MM.1S (cell line): ENCODE data around the gene SLC6A19.

Source experiments
- DNase-seq: peaks from one replicate; pipeline ENCODE4 v3.0.0-alpha.2; 2015
- H2AFZ ChIP-seq: fragments of 300-600 bp; sonication (generic); 2 replicates; pipeline ENCODE4 v1.6.0; 2016; ENCODE audit warnings: antibody characterized with exemption, low read length
- H3F3A ChIP-seq: fragments of 300-600 bp; sonication (generic); 2 replicates; pipeline ENCODE4 v1.6.1; 2016; ENCODE audit warnings: mild to moderate bottlenecking, antibody characterized with exemption, low read length, moderate library complexity, mixed read lengths; ENCODE audit not compliant: insufficient read depth
- H3K27ac ChIP-seq: fragments of 300-600 bp; sonication (generic); 2 replicates; pipeline ENCODE4 v1.5.1; 2016; ENCODE audit warnings: mild to moderate bottlenecking, low read length
- H3K27me3 ChIP-seq: fragments of 300-600 bp; sonication (generic); replicated peaks from 2 replicates; pipeline ENCODE4 v1.6.0; 2016; ENCODE audit warnings: low read length; ENCODE audit not compliant: insufficient read depth
- H3K36me3 ChIP-seq: fragments of 300-600 bp; sonication (generic); replicated peaks from 2 replicates; pipeline ENCODE4 v1.6.1; 2016; ENCODE audit warnings: mild to moderate bottlenecking, low read length, mixed read lengths; ENCODE audit not compliant: insufficient read depth
- H3K4me1 ChIP-seq: fragments of 300-600 bp; sonication (generic); 2 replicates; pipeline ENCODE4 v1.6.1; 2016; ENCODE audit warnings: low read length, mixed read lengths
- H3K4me2 ChIP-seq: fragments of 300-600 bp; sonication (generic); 2 replicates; pipeline ENCODE4 v1.6.0; 2016; ENCODE audit warnings: low read depth, low read length
- H3K4me3 ChIP-seq: fragments of 300-600 bp; sonication (generic); 2 replicates; pipeline ENCODE4 v1.5.1; 2016; ENCODE audit warnings: low read length, mixed read lengths
- H3K79me2 ChIP-seq: fragments of 300-600 bp; sonication (generic); 2 replicates; pipeline ENCODE4 v1.6.1; 2016; ENCODE audit warnings: mixed run types, low read length, mixed read lengths
- H3K9ac ChIP-seq: fragments of 300-600 bp; sonication (generic); 2 replicates; pipeline ENCODE4 v1.6.1; 2016; ENCODE audit warnings: low read length, mixed read lengths
- H3K9me2 ChIP-seq: fragments of 300-600 bp; sonication (generic); replicated peaks from 2 replicates; pipeline ENCODE4 v1.6.1; 2016; ENCODE audit warnings: mild to moderate bottlenecking, low read length, mixed read lengths; ENCODE audit not compliant: insufficient read depth
- H3K9me3 ChIP-seq: fragments of 300-600 bp; sonication (generic); replicated peaks from 2 replicates; pipeline ENCODE4 v1.6.1; 2016; ENCODE audit warnings: mild to moderate bottlenecking, low read length, mixed read lengths; ENCODE audit not compliant: insufficient read depth
- H4K20me1 ChIP-seq: fragments of 300-600 bp; sonication (generic); 2 replicates; pipeline ENCODE4 v1.6.1; 2016; ENCODE audit warnings: mild to moderate bottlenecking, low read length, moderate library complexity, mixed read lengths; ENCODE audit not compliant: insufficient read depth
- CTCF ChIP-seq: fragments of 300-600 bp; sonication (generic); IDR thresholded peaks from 2 replicates; pipeline ENCODE4 v1.5.1; 2016; ENCODE audit warnings: antibody characterized with exemption, low read length, mixed read lengths
- EZH2 ChIP-seq: fragments of 300-600 bp; sonication (generic); optimal IDR thresholded peaks from 2 replicates; pipeline ENCODE3; 2017; ENCODE audit warnings: low read depth, mild to moderate bottlenecking, antibody characterized with exemption, low read length, mixed read lengths
- EZH2phosphoT487 ChIP-seq: fragments of 300-600 bp; sonication (generic); IDR thresholded peaks from 2 replicates; pipeline ENCODE4 v1.6.1; 2018; ENCODE audit warnings: antibody characterized with exemption, low read length

Gene SLC6A19

GRCh38 chr5:1187950-1188334 is 13.5 kb upstream of the SLC6A19 start:
- H3K9ac ChIP-seq = no peak overlapping the region
- TF ChIP-seq EZH2 = no peak
- TF ChIP-seq CTCF = no peak
- TF ChIP-seq EZH2phosphoT487 = no peak

GRCh38 chr5:1188464-1188863 is 12.9 kb upstream of the SLC6A19 start:
- Histone ChIP-seq H3K27me3 (peaks cover 17% of the 10 kb centered on the region), H3K79me2 (no peaks in the 10 kb centered on the region), H3K4me3 (no peak overlapping the region), H3K36me3 (no peaks in the 10 kb centered on the region), H3K4me2 (no peak overlapping the region), H3K9ac (no peak overlapping the region), H3K9me3 (no peaks in the 10 kb centered on the region), H3K27ac (no peak overlapping the region), H3K9me2 (no peaks in the 10 kb centered on the region), H3F3A (no peaks in the 10 kb centered on the region), H4K20me1 (no peaks in the 10 kb centered on the region), H3K4me1 (no peaks in the 10 kb centered on the region), H2AFZ (no peak overlapping the region)
- DNase-seq = no peak
- TF ChIP-seq EZH2phosphoT487 (no peak), EZH2 (no peak), CTCF (no peak)

More at GRCh38 chr5:1187950-1188334, 13.5 kb upstream of the SLC6A19 start:
- no peaks in the 10 kb centered on the region for H3K36me3 ChIP-seq
- H3K27me3 ChIP-seq = peaks cover 11% of the 10 kb centered on the region
- no peaks in the 10 kb centered on the region for H3K4me1 ChIP-seq
- no peak overlapping the region for H2AFZ ChIP-seq
- no peak for DNase-seq
- no peaks in the 10 kb centered on the region for H3F3A ChIP-seq
- no peaks in the 10 kb centered on the region for H3K9me3 ChIP-seq
- no peaks in the 10 kb centered on the region for H3K9me2 ChIP-seq
- H3K4me3 ChIP-seq = no peak overlapping the region
- H3K27ac ChIP-seq = no peak overlapping the region
- H3K79me2 ChIP-seq = no peaks in the 10 kb centered on the region
- H4K20me1 ChIP-seq = no peaks in the 10 kb centered on the region
- H3K4me2 ChIP-seq = no peak overlapping the region

- no peaks in the 10 kb centered on the region for H3K4me1 ChIP-seq
- no peaks in the 10 kb centered on the region for H3K79me2 ChIP-seq
- no peak overlapping the region for H3K4me3 ChIP-seq
- no peaks in the 10 kb centered on the region for H4K20me1 ChIP-seq
- no peak overlapping the region for H3K9ac ChIP-seq
- H2AFZ ChIP-seq = no peak overlapping the region
- no peaks in the 10 kb centered on the region for H3K36me3 ChIP-seq
- no peaks in the 10 kb centered on the region for H3K9me3 ChIP-seq
- TF ChIP-seq EZH2phosphoT487 = no peak
- TF ChIP-seq EZH2 = no peak
- TF ChIP-seq CTCF = no peak
- no peak for DNase-seq
- H3K27me3 ChIP-seq = peaks cover 24% of the 10 kb centered on the region
- no peak overlapping the region for H3K4me2 ChIP-seq
- H3F3A ChIP-seq = no peaks in the 10 kb centered on the region
- H3K9me2 ChIP-seq = no peaks in the 10 kb centered on the region
- H3K27ac ChIP-seq = no peak overlapping the region
Observed at GRCh38 chr5:1189269-1189668, 12.1 kb upstream of the SLC6A19 start.
